ENCODE data around the gene DIAPH1. TPM values are rescaled to one million over a fixed set of nuclear protein-coding genes. Genes with fewer than 3 reads are reported as not detected.

The DIAPH1 gene
- total RNA-seq, 4 donors from 2014 or later = 63.0 to 157 (median 124) TPM

DNA sequence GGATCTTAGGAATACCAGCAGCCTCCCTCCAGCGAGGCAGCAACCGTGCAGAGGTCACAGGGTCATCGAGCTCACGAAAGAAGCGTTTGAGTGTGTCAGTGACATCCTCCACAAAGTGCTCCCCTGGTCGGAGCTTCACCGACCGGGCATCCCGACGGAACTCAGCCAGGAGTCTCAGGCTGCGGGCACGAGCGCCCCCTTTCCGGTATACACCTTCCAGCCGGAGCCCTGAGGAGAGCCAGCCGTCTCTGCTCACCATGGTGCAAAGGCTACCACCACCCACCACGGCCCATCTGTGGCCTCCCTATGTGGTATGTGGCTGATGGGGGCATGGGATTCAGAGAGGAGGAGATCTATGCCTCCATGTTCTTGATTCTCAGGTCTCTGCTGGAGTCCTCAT, 43.2 kb upstream of the DIAPH1 start:
- Histone ChIP-seq H3K27ac (no peak overlapping the region), H3K27me3 (no peaks in the 10 kb centered on the region), H3K4me1 (peaks cover 0 to 6% (median 0%) of the 10 kb centered on the region in 3 donors), H3K4me3 (no peak overlapping the region), H3K36me3 (peaks cover 0 to 25% (median 0%) of the 10 kb centered on the region in 3 donors), H3K9me3 (no peaks in the 10 kb centered on the region)
- no peak for TF ChIP-seq POLR2A (IDR thresholded peaks at IDR 0.05)
- TF ChIP-seq, protein P1, sequence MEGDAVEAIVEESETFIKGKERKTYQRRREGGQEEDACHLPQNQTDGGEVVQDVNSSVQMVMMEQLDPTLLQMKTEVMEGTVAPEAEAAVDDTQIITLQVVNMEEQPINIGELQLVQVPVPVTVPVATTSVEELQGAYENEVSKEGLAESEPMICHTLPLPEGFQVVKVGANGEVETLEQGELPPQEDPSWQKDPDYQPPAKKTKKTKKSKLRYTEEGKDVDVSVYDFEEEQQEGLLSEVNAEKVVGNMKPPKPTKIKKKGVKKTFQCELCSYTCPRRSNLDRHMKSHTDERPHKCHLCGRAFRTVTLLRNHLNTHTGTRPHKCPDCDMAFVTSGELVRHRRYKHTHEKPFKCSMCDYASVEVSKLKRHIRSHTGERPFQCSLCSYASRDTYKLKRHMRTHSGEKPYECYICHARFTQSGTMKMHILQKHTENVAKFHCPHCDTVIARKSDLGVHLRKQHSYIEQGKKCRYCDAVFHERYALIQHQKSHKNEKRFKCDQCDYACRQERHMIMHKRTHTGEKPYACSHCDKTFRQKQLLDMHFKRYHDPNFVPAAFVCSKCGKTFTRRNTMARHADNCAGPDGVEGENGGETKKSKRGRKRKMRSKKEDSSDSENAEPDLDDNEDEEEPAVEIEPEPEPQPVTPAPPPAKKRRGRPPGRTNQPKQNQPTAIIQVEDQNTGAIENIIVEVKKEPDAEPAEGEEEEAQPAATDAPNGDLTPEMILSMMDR (IDR thresholded peaks at IDR 0.05) = no peak
- intact Hi-C loops (cut with DNase I) = no loop called here
- DNase-seq = no peak
- WGBS, 2 donors = 81% methylated on average over 13 of the region's 17 CpGs; no CpG with 5 or more reads in 1 of the 2 donors

DNA sequence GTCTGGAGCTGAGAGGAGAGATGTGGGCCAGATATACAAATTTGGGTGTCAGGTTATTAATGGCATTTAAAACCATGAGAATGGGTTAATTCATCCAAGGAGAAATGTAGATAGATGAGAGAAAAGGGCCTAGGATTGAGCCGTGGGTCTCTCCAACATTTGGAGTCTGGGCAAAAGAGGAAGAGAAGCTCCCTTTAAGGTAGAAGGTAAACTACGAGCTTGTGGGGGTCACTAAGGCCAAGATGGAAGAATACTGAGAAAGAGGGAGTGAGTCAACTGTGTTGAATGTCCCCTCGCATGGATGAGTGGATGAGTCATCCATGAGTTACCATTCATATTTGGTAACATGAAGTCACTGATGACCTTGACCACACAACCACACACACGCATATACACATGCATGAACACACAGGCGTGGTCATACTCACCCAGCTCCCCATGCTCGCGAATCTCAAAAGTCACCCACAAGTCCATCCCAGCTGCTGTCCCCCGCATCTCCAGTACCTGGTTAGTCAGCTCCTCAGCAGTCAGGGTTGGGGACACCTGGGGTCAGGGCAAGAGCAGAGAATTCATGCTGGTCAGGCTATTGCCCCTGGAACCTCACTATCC, 39.2 kb upstream of the DIAPH1 start:
- Histone ChIP-seq H3K4me3 (no peak overlapping the region), H3K9me3 (no peaks in the 10 kb centered on the region), H3K4me1 (no peaks in the 10 kb centered on the region), H3K36me3 (peaks cover 0 to 32% (median 0%) of the 10 kb centered on the region in 3 donors), H3K27me3 (no peaks in the 10 kb centered on the region), H3K27ac (no peak overlapping the region)
- TF ChIP-seq POLR2A (IDR thresholded peaks at IDR 0.05) = no peak
- TF ChIP-seq, protein P1 (IDR thresholded peaks at IDR 0.05) = no peak
- intact Hi-C loops (cut with DNase I) = no loop called here
- WGBS, 2 donors = 72 to 75% methylated on average over 8 of the region's 8 CpGs
- DNase-seq = no peak

DNA sequence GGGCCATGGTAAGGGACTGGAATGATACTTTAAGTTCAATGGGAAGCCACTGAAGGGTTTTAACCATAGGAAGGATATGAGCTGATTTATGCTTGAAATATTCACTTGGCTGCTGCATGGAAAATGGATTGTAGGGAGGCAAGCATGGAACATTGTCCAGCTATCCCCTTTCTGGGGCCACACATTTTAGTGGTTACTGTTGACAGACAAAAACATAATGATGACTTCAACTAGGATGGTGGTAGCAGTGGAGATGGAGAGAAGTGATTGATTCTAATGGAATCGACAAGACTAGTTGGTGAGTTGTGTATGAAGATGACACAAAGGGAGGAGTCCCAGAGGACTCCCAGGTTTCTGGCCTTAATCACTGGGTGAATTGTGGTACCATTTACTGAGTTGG, 38.6 kb upstream of the DIAPH1 start:
- 91 to 100% methylated on average over 1 of the region's 1 CpG for WGBS, 2 donors
- peaks cover 0 to 30% (median 0%) of the 10 kb centered on the region in 3 donors for H3K36me3 ChIP-seq

DNA sequence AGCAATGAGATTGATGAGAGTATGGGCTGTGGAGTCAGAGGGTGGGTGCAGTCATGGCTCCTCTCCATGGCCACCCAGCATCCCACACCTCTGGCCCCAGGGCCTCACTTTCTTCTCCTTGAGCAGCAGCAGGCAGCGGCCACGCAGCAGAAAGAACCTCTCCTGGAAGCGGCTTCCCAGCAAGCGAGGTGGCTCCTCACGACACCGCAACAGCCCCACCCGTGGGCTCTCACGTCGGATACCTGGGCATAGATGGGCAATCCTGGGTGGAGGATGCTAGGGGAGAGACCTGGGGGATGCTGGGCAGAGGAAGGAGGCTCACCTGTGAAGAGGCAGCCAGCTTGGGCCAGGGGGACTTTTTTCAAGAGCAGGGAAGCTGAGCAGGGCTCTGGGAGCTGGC, 37.6 kb upstream of the DIAPH1 start:
- TF ChIP-seq, protein P1 (IDR thresholded peaks at IDR 0.05) = no peak
- TF ChIP-seq POLR2A (IDR thresholded peaks at IDR 0.05) = no peak
- Histone ChIP-seq H3K27me3 (no peaks in the 10 kb centered on the region), H3K27ac (no peak overlapping the region), H3K36me3 (peaks cover 0 to 30% (median 0%) of the 10 kb centered on the region in 3 donors), H3K4me1 (peaks cover under 1 to 7% (median 5%) of the 10 kb centered on the region in 3 donors), H3K4me3 (no peak overlapping the region), H3K9me3 (no peaks in the 10 kb centered on the region)
- intact Hi-C loops (cut with DNase I) = no loop called here
- DNase-seq = no peak
- 82% methylated on average over 7 of the region's 9 CpGs; no CpG with 5 or more reads in 1 of the 2 donors for WGBS, 2 donors

More for the DNA sequence above, 38.6 kb upstream of the DIAPH1 start:
- Histone ChIP-seq H3K4me3 (no peak overlapping the region), H3K27ac (no peak overlapping the region), H3K27me3 (no peaks in the 10 kb centered on the region), H3K4me1 (no peaks in the 10 kb centered on the region), H3K9me3 (no peaks in the 10 kb centered on the region)
- no peak for DNase-seq
- intact Hi-C loops (cut with DNase I) = no loop called here
- TF ChIP-seq, protein P1 (IDR thresholded peaks at IDR 0.05) = no peak

DNA sequence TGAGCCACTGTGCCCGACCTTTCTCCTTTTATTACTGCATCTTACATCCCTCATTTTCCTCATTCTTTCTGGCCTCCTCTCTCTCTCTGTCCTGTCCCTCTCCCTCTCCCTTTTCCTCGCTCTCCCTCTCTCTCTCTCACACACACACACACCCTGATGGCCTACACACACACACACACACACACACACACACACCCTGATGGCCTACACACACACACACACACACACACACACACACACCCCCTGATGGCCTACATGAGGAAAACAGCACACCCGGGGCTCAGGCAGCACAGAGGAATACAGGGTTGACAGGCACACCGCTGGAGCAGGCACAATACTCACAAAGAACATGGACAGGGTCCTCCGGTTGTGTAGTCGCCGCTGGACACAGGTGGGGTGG, 36.2 kb upstream of the DIAPH1 start:
- 84 to 92% methylated on average over 6 to 7 of the region's 7 CpGs for WGBS, 2 donors
- Histone ChIP-seq H3K27ac (no peak overlapping the region), H3K27me3 (no peaks in the 10 kb centered on the region), H3K9me3 (no peaks in the 10 kb centered on the region), H3K4me3 (no peak overlapping the region), H3K36me3 (peaks cover 0 to 30% (median 0%) of the 10 kb centered on the region in 3 donors), H3K4me1 (peaks cover 10 to 20% (median 13%) of the 10 kb centered on the region in 3 donors)
- intact Hi-C loops (cut with DNase I) = no loop called here
- DNase-seq = no peak
- no peak for TF ChIP-seq POLR2A (IDR thresholded peaks at IDR 0.05)
- TF ChIP-seq, protein P1 (IDR thresholded peaks at IDR 0.05) = no peak
